Lung (tissue), 12 donors: ENCODE data around the gene ADGRV1. TPM values are rescaled to one million over a fixed set of nuclear protein-coding genes. Genes with fewer than 3 reads are reported as not detected.

Experiments used
- ATAC-seq: fragments of 200-7000 bp; cut with Tn5 transposase; one replicate; pipeline ENCODE4 v1.9.1; 2020; ENCODE audit warnings: moderate number of reproducible peaks; ENCODE audit not compliant: insufficient read depth, low FRiP score
- DNase-seq, 3 donors: peaks; one replicate each; pipeline ENCODE4 v3.0.0-alpha.2; 2013 to 2017
- H3K27ac ChIP-seq, 2 donors: one replicate each; pipeline ENCODE4 v1.5.1; 2013; ENCODE audit warnings: mild to moderate bottlenecking in 2 of 2, moderate library complexity in 2 of 2, control low read depth in 1 of 2, inconsistent platforms in 1 of 2, low read depth in 1 of 2, low read length in 1 of 2
- H3K27me3 ChIP-seq, 3 donors: one replicate each; pipeline ENCODE4 v1.5.1; 2013; ENCODE audit warnings: low read length in 2 of 3; ENCODE audit not compliant: control insufficient read depth in 3 of 3, insufficient read depth in 3 of 3
- H3K36me3 ChIP-seq, 4 donors: one replicate each; pipeline ENCODE4 v1.5.1; 2013; ENCODE audit warnings: low read length in 4 of 4, mild to moderate bottlenecking in 1 of 4, moderate library complexity in 1 of 4; ENCODE audit not compliant: control insufficient read depth in 4 of 4, insufficient read depth in 4 of 4
- H3K4me1 ChIP-seq, 5 donors: one replicate each; pipeline ENCODE4 v1.5.1; 2013; ENCODE audit warnings: low read length in 5 of 5, mild to moderate bottlenecking in 2 of 5, moderate library complexity in 1 of 5; ENCODE audit not compliant: control insufficient read depth in 5 of 5, insufficient read depth in 5 of 5
- H3K4me3 ChIP-seq: one replicate; pipeline ENCODE4 v1.5.1; 2013; ENCODE audit warnings: mild to moderate bottlenecking, control low read depth, moderate library complexity
- H3K9ac ChIP-seq, 2 donors: one replicate each; pipeline ENCODE4 v1.5.1; 2013; ENCODE audit warnings: low read length in 2 of 2, control low read depth in 1 of 2; ENCODE audit not compliant: insufficient read depth in 1 of 2
- H3K9me3 ChIP-seq, 4 donors: one replicate each; pipeline ENCODE4 v1.5.1; 2013; ENCODE audit warnings: low read length in 3 of 4, mild to moderate bottlenecking in 1 of 4, moderate library complexity in 1 of 4; ENCODE audit not compliant: control insufficient read depth in 4 of 4, insufficient read depth in 3 of 4
- WGBS, 2 donors: extraction: QIAGEN DNeasy Blood & Tissue Kit; methylation state at CpG; one replicate each; pipeline ENCODE4 v1.1.7; 2013; 5-methylcytosine and 5-hydroxymethylcytosine counted together
- polyA plus RNA-seq, 2 donors: library from polyadenylated mRNA; stranded (reverse); fragments of 200-250 nt; gene quantifications; one replicate each; pipeline ENCODE4 v1.2.1, GENCODE V29; 2013
- total RNA-seq, 2 donors: library from RNA; depleted of rRNA in 1 of 2; stranded (reverse); fragments of >200 nt in 1 of 2; gene quantifications; one replicate each; pipeline ENCODE4 v1.2.1, GENCODE V29; 2014 to 2021
- TF ChIP-seq, protein P1 (sequence below): IDR thresholded peaks from 2 replicates; pipeline ENCODE4 v1.5.1; 2012; ENCODE audit warnings: mild to moderate bottlenecking; ENCODE audit errors: control extremely low read depth, extremely low read depth
- donor health status: control.
- donor health status: control.
- donor health status: Bipolar disorder and iron deficiency.
- donor health status: healthy.
- donor health status: DM: yes; HTN: yes; CAD: no.

Gene ADGRV1
- total and polyA plus RNA-seq, 4 donors = 3.6 to 66.2 (median 28.2) TPM

DNA sequence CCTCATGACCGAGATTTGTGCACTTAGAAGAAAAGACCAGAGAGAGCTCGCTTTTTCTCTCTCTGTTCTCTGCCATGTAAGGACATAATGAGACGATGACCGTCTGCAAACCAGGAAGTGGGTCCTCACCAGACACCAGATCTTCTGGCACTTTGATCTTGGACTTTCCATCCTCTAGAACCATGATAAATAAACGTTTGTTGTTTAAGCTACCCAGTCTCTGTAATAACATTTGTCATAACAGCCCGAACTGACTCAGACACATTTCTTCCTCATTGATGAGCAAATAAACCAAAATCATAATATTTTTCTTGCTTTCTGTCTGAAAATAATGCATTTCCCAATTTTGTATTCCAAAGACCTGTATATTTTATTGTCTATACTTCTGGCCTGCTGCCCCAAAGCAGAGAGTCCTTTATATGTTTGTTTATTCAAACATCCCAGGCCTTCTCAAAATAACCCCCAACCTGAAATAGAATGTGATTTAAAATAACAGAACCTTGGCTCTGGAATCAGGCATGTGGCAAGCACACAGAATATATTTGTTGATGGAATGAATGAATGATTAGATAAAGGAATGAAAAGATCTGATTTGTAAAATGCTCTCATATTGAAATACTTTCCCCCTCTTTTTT, 396.5 kb downstream of the ADGRV1 start:
- TF ChIP-seq, protein P1, sequence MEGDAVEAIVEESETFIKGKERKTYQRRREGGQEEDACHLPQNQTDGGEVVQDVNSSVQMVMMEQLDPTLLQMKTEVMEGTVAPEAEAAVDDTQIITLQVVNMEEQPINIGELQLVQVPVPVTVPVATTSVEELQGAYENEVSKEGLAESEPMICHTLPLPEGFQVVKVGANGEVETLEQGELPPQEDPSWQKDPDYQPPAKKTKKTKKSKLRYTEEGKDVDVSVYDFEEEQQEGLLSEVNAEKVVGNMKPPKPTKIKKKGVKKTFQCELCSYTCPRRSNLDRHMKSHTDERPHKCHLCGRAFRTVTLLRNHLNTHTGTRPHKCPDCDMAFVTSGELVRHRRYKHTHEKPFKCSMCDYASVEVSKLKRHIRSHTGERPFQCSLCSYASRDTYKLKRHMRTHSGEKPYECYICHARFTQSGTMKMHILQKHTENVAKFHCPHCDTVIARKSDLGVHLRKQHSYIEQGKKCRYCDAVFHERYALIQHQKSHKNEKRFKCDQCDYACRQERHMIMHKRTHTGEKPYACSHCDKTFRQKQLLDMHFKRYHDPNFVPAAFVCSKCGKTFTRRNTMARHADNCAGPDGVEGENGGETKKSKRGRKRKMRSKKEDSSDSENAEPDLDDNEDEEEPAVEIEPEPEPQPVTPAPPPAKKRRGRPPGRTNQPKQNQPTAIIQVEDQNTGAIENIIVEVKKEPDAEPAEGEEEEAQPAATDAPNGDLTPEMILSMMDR = no peak
- no peaks in the 10 kb centered on the region for H3K4me1 ChIP-seq
- no peaks in the 10 kb centered on the region for H3K9me3 ChIP-seq
- 82 to 89% methylated on average over 6 of the region's 6 CpGs for WGBS, 2 donors
- H3K27me3 ChIP-seq = no peaks in the 10 kb centered on the region
- no peak overlapping the region for H3K4me3 ChIP-seq
- no peak overlapping the region for H3K27ac ChIP-seq
- no peak overlapping the region for H3K9ac ChIP-seq
- no peak for DNase-seq
- no peaks in the 10 kb centered on the region for H3K36me3 ChIP-seq
- ATAC-seq = no peak

DNA sequence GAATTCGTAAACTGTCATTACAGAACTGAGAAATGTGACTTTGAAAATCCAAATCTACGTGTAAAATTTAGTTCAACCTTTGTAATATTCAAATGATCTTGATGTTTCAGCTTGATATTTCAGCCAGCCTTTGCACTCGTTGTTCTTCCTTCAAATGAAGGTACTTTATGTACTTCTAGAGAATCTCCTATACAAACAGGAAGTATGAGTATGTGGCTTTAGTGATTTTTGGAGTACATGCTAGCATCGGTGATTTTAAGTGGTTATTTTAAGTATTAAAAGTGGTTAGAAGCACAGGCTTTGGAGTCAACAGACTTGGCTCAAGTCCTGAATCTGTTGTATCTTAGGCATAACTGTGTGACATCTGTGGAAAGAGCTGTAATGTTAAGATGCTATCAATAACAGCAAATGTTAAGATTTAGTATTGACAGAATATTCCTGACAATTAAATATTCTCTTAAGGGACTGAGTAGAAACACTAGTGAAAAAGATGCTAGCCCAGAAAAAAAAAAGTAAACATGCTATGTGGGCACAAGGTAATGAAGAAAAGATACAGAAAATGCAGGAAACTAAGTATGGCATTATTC, 398.0 kb downstream of the ADGRV1 start:
- Histone ChIP-seq H3K4me1 (no peaks in the 10 kb centered on the region), H3K4me3 (no peak overlapping the region), H3K27me3 (no peaks in the 10 kb centered on the region), H3K27ac (no peak overlapping the region), H3K9ac (no peak overlapping the region), H3K9me3 (no peaks in the 10 kb centered on the region), H3K36me3 (no peaks in the 10 kb centered on the region)
- no peak for ATAC-seq
- TF ChIP-seq, protein P1 = no peak
- no peak for DNase-seq
- WGBS, 2 donors = 47 to 56% methylated on average over 4 of the region's 4 CpGs

DNA sequence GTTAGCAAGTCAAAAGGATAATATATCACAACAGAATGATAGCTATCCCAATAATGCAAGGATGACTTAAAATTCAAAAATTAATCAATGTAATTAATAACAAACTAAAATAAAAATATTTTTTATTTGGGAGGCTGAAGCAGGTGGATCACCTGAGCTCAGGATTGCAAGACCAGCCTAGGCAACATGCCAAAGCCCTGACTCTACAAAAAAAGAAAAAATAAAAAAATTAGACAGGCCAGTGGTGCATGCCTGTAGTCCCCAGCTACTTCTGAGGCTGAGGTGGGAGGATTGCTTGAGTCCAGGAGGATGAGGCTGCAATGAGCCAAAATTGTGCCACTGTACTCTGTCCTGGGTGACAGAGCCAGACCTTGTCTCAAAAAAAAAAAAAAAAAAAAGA, 399.3 kb downstream of the ADGRV1 start:
- no peak for ATAC-seq
- H3K9me3 ChIP-seq = no peaks in the 10 kb centered on the region

More for the DNA sequence above, 399.3 kb downstream of the ADGRV1 start:
- no peak overlapping the region for H3K27ac ChIP-seq
- no peaks in the 10 kb centered on the region for H3K27me3 ChIP-seq
- no peak for DNase-seq
- TF ChIP-seq, protein P1 = no peak
- H3K36me3 ChIP-seq = no peaks in the 10 kb centered on the region
- H3K4me1 ChIP-seq = no peaks in the 10 kb centered on the region
- H3K9ac ChIP-seq = no peak overlapping the region
- H3K4me3 ChIP-seq = no peak overlapping the region
